ENCODE data around the gene TMCO1. TPM values are rescaled to one million over a fixed set of nuclear protein-coding genes. Genes with fewer than 3 reads are reported as not detected.

TMCO1 gene
- total and polyA plus RNA-seq, 12 donors, result 22.6 to 75.2 (median 48.4) TPM

DNA sequence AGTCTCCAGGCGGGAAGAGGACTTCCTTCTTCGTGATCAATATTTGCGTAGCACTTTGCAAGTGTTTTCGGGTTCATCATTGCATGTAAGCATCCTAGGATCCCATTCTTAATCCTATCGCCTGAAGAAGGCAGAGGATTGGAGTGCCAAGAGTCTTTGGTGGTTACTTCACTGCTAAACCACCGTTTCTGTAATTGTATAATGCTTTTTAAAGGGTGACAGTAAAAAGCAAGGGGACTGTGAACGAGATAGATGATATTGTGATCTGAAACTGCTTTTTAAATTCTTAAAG, 70.0 kb downstream of the TMCO1 start:
- DNase-seq (no peak), ATAC-seq (no peak)
- peaks cover 4 to 39% (median 22%) of the 10 kb centered on the region in 9 donors for H3K4me1 ChIP-seq
- H3K9me3 ChIP-seq, result no peaks in the 10 kb centered on the region
- intact Hi-C loops (cut with DNase I), result loop anchor here in 7 of 10 donors (1.0 to 10.0 kb wide), 9 partner anchors 66 to 324 kb away; partner anchors contain the start of genes MGST3 (in 4 of the 7) and TMCO1 (in 1 of the 7)
- WGBS, 2 donors, result 0% methylated on average over 7 of the region's 7 CpGs
- H3K36me3 ChIP-seq, result peaks cover 0 to 11% (median 0%) of the 10 kb centered on the region in 9 donors
- H3K4me3 ChIP-seq, result peak overlapping the region; percentile 39 to 92 (median 81)
- H3K27ac ChIP-seq, result peak overlapping the region; percentile 92 to 99 (median 95)
- TF ChIP-seq, protein P1, sequence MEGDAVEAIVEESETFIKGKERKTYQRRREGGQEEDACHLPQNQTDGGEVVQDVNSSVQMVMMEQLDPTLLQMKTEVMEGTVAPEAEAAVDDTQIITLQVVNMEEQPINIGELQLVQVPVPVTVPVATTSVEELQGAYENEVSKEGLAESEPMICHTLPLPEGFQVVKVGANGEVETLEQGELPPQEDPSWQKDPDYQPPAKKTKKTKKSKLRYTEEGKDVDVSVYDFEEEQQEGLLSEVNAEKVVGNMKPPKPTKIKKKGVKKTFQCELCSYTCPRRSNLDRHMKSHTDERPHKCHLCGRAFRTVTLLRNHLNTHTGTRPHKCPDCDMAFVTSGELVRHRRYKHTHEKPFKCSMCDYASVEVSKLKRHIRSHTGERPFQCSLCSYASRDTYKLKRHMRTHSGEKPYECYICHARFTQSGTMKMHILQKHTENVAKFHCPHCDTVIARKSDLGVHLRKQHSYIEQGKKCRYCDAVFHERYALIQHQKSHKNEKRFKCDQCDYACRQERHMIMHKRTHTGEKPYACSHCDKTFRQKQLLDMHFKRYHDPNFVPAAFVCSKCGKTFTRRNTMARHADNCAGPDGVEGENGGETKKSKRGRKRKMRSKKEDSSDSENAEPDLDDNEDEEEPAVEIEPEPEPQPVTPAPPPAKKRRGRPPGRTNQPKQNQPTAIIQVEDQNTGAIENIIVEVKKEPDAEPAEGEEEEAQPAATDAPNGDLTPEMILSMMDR (IDR thresholded peaks at IDR 0.05), result no peak
- no peaks in the 10 kb centered on the region for H3K27me3 ChIP-seq

DNA sequence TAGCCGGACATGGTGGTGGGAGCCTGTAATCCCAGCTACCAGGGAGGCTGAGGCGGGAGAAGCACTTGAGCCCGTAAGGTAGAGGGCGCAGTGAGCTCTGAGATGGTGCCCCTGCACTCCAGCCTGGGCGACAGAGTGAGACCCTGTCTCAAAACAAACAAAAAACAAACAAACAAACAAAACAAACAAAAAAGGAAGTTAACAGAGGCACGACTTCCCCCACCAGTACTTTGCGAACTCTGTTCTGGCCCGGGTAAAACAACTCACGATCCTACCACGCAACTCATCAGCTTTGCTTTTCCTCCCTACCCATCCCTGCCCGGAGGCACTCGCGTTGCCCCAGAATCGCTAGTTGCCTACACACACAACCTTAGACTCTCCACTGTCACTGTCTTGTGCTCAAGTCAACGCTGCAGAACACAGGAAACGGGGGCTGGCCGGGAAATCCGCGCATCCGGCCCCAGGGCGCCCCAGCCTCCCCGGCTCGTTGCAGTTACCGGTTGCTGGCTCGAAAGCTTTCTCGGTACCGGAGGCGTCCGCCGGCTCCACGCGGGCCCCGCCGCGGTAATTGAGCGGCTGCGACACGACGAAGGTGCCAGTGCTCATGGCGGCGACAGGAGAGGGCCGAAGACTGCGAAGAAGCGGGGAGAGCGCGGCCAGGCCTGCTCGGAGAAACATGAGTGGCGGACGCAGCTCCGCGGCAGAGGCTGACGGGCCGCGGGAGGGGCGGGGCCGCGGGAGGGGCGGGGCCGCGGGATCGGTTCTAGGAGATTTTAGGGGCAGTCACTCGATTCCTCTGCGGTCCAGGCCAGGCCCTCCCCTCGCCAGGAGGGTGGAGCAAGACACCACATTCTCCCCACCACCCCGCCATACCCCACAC, 70.5 kb downstream of the TMCO1 start, which contains the start of gene ALDH9A1:
ALDH9A1 (minus strand) TSS at position 682 of the 880 bp plus-strand sequence; CDS start at position 678, 4 bp downstream.
- Histone ChIP-seq H3K27me3 (no peaks in the 10 kb centered on the region), H3K4me3 (peak within 1 kb of the TSS; percentile 39 to 92 (median 81)), H3K4me1 (peaks cover 4 to 39% (median 22%) of the 10 kb centered on the region in 9 donors), H3K27ac (peak within 1 kb of the TSS; percentile 92 to 99 (median 95)), H3K9me3 (no peaks in the 10 kb centered on the region), H3K36me3 (peaks cover 0 to 13% (median 0%) of the 10 kb centered on the region in 9 donors)
- DNase-seq, result peak; percentile 90 to 92
- intact Hi-C loops (cut with DNase I), result loop anchor here in 7 of 10 donors (1.0 to 10.0 kb wide), 9 partner anchors 66 to 323 kb away; partner anchors contain the start of genes MGST3 (in 4 of the 7) and TMCO1 (in 1 of the 7)
- 1% methylated on average over 65 of the region's 65 CpGs for WGBS, 2 donors
- ATAC-seq, result peak; percentile 97 to 99 (median 97)
- TF ChIP-seq, protein P1 (IDR thresholded peaks at IDR 0.05), result peak in 7 of 9 donors; percentile 17 to 59 (median 42)

DNA sequence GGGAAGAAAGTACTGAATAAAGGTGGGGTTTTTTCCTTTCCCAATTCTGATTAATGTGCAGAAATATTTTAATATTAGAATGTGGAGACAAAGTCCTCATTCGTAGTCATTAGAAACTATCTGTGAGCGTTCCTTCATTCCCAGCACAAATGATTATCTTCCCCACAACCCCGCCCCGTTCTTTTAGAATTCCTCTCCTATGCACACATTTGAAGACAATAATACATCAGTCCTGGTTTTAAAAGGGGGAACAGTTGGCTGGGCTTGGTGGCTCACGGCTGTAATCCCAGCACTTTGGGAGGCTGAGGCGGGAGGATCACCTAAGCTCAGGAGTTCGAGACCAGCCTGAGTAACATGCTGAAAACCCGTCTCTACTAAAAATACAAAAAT, 71.2 kb downstream of the TMCO1 start:
- peaks cover 4 to 39% (median 22%) of the 10 kb centered on the region in 9 donors for H3K4me1 ChIP-seq
- DNase-seq, result no peak
- TF ChIP-seq, protein P1 (IDR thresholded peaks at IDR 0.05), result no peak
- H3K4me3 ChIP-seq, result peak overlapping the region; percentile 39 to 92 (median 81)
- peaks cover 0 to 13% (median 0%) of the 10 kb centered on the region in 9 donors for H3K36me3 ChIP-seq
- H3K27ac ChIP-seq, result peak overlapping the region; percentile 92 to 99 (median 95)
- ATAC-seq, result no peak
- H3K27me3 ChIP-seq, result no peaks in the 10 kb centered on the region
- H3K9me3 ChIP-seq, result no peaks in the 10 kb centered on the region
- intact Hi-C loops (cut with DNase I), result loop anchor here in 5 of 10 donors (5.0 to 10.0 kb wide), 6 partner anchors 65 to 323 kb away; partner anchors contain the start of gene MGST3 (in 2 of the 5)
- WGBS, 2 donors, result 43 to 49% methylated on average over 8 of the region's 8 CpGs

DNA sequence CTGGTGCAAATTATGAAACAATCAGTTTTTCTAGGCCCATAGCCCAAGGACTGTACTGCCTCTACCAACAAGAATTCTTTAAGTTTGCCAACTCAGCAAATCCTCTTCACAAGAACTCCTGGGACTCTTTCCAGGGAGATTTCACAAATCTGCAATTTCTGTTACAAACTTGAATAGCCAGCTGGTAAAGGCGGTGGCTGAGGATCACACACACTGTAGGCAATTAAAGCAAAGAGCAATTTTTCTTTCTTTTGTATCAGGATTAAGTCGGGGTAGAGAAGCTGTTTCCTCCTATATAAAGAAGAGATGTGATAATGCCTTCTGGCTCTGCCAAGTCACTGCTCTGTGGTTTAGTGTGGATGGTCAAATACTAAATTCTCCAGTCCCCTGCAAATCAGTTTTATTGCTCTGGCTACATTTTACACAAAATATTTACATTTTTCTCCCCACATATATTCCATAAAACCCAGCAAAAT, 72.0 kb downstream of the TMCO1 start:
- intact Hi-C loops (cut with DNase I), result loop anchor here in 5 of 10 donors (5.0 to 10.0 kb wide), 6 partner anchors 64 to 322 kb away; partner anchors contain the start of gene MGST3 (in 2 of the 5)
- WGBS, 2 donors, result 9 to 22% methylated on average over 2 of the region's 2 CpGs
- TF ChIP-seq, protein P1 (IDR thresholded peaks at IDR 0.05), result no peak

More for the DNA sequence above, 72.0 kb downstream of the TMCO1 start:
- Histone ChIP-seq H3K4me1 (peaks cover 4 to 39% (median 22%) of the 10 kb centered on the region in 9 donors), H3K27ac (peak overlapping the region in 7 of 10 donors; percentile 6 to 99 (median 95)), H3K36me3 (peaks cover 0 to 19% (median 0%) of the 10 kb centered on the region in 9 donors), H3K27me3 (no peaks in the 10 kb centered on the region), H3K4me3 (peak overlapping the region in 4 of 10 donors; percentile 79 to 89 (median 82)), H3K9me3 (no peaks in the 10 kb centered on the region)
- ATAC-seq (peak in 4 of 8 donors; percentile 2 to 30 (median 15)), DNase-seq (no peak)

Measured in heart right ventricle (tissue), 16 donors.